ENCODE measurements around the gene CTIF.

DNA sequence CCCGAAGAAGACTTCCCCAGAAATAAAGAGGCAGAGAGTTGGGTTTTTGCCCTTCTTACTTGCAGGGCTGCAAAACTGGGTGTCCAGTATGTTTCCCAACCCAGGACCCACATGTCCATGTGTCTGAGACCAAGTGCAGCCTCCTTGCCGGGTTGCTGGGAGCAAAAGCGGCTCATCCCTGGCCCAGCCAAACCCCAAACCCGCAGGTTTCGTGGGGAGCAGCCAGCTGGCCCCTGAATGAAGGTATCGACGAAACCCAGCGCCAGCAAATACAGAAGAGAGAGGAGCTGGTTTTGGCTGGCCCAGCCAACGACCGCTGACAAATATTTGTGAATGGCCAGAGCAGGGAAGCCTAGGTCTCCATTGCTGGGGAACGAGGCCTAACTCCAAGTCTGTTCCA lies 214.9 kb downstream of the CTIF start:
- TF ChIP-seq CTCF (IDR thresholded peaks at IDR 0.05): no peak
- no peak for TF ChIP-seq ZFX (IDR thresholded peaks at IDR 0.05; ENCODE audit: borderline replicate concordance)

All from 22Rv1 (cell line).